Choroid plexus epithelial cell (primary cell): ENCODE results near the gene ACTG2.

Source experiments
- DNase-seq: peaks from one replicate; pipeline ENCODE4 v3.0.0-alpha.2; 2010; ENCODE audit warnings: low read depth
- H3K4me3 ChIP-seq: 2 replicates; pipeline ENCODE4 v1.5.1; 2011; ENCODE audit warnings: low read depth, mild to moderate bottlenecking, control low read depth, low read length, moderate library complexity
- CTCF ChIP-seq: conservative IDR thresholded peaks from 2 replicates; pipeline ENCODE4 v1.5.1; 2011; ENCODE audit warnings: low read depth, mild to moderate bottlenecking, control low read depth, inconsistent platforms, low read length, moderate library complexity

The ACTG2 gene

GRCh38 chr2:73946215-73946614 lies 53.4 kb downstream of the ACTG2 start:
- no peak for TF ChIP-seq CTCF
- H3K4me3 ChIP-seq, result no peak overlapping the region
- DNase-seq, result no peak

GRCh38 chr2:73946666-73947065 lies 53.9 kb downstream of the ACTG2 start:
- DNase-seq, result no peak
- no peak for TF ChIP-seq CTCF
- no peak overlapping the region for H3K4me3 ChIP-seq

- H3K4me3 ChIP-seq, result no peak overlapping the region
- no peak for TF ChIP-seq CTCF
- DNase-seq, result no peak
These were observed 54.7 kb downstream of the ACTG2 start for GRCh38 chr2:73947412-73948018.

- no peak for DNase-seq
- no peak for TF ChIP-seq CTCF
- H3K4me3 ChIP-seq, result no peak overlapping the region
These were observed 57.0 kb downstream of the ACTG2 start for GRCh38 chr2:73949802-73950201.

- no peak for TF ChIP-seq CTCF
- no peak overlapping the region for H3K4me3 ChIP-seq
- DNase-seq, result peak; percentile 57
These were observed 60.0 kb downstream of the ACTG2 start for GRCh38 chr2:73952499-73953446.

GRCh38 chr2:73956218-73956865 lies 63.5 kb downstream of the ACTG2 start:
- TF ChIP-seq CTCF, result no peak
- H3K4me3 ChIP-seq, result no peak overlapping the region
- no peak for DNase-seq
